IMR-90 (cell line): ENCODE measurements around the gene ATP2B2. TPM values are rescaled to one million over a fixed set of nuclear protein-coding genes. Genes with fewer than 3 reads are reported as not detected.

Experiments
- ATAC-seq: fragments of 200-7000 bp; cut with Tn5 transposase; 2 replicates; pipeline ENCODE4 v1.9.1; 2020; ENCODE audit warnings: low read depth, mild to moderate bottlenecking, moderate library complexity
- BruUV-seq: library from RNA; stranded (reverse); fragments of 400-500 nt; replicated peaks from 2 replicates; lab custom pipeline; 2021; lab: Mats Ljungman, UMichigan
- CTCF ChIA-PET: fragments of 300-600 bp; formaldehyde crosslinking; extraction: SDS; loops from one replicate; lab custom pipeline; 2021; ENCODE audit warnings: antibody characterized with exemption; lab: Yijun Ruan, JAX
- POLR2A ChIA-PET: fragments of 300-600 bp; sonication (Branson Sonifier 250); formaldehyde crosslinking; loops from one replicate; lab custom pipeline; 2022; ENCODE audit warnings: antibody characterized with exemption; ENCODE audit not compliant: unreplicated experiment; lab: Charles Lee
- DNase-seq: peaks from one replicate; pipeline ENCODE4 v3.0.0; 2013
- H2AFZ ChIP-seq: replicated peaks from 2 replicates; pipeline ENCODE3; 2013; ENCODE audit warnings: low read length, mild to moderate bottlenecking; ENCODE audit not compliant: poor library complexity
- H2AK5ac ChIP-seq: 2 replicates; pipeline ENCODE4 v1.6.1; 2013; ENCODE audit warnings: low read depth, low read length, inconsistent platforms
- H2AK9ac ChIP-seq: replicated peaks from 2 replicates; pipeline ENCODE3; 2013; ENCODE audit warnings: mild to moderate bottlenecking, low read depth, low read length, moderate library complexity; ENCODE audit not compliant: poor library complexity
- H2BK120ac ChIP-seq: 2 replicates; pipeline ENCODE4 v1.6.1; 2013; ENCODE audit warnings: low read depth, low read length, inconsistent platforms
- H2BK15ac ChIP-seq: 3 replicates; pipeline ENCODE4 v1.6.1; 2013; ENCODE audit warnings: low read depth, low read length, inconsistent platforms
- H2BK20ac ChIP-seq: 2 replicates; pipeline ENCODE4 v1.6.1; 2013; ENCODE audit warnings: low read depth, mild to moderate bottlenecking, inconsistent platforms, low read length, moderate library complexity
- H2BK5ac ChIP-seq: 2 replicates; pipeline ENCODE4 v1.6.1; 2013; ENCODE audit warnings: mild to moderate bottlenecking, low read depth, low read length, inconsistent platforms; ENCODE audit not compliant: poor library complexity, severe bottlenecking
- H3K14ac ChIP-seq: replicated peaks from 2 replicates; pipeline ENCODE4 v1.6.1; 2013; ENCODE audit warnings: low read depth, low read length, inconsistent platforms
- H3K18ac ChIP-seq: 2 replicates; pipeline ENCODE4 v1.6.1; 2013; ENCODE audit warnings: low read depth, low read length, control low read depth
- H3K23ac ChIP-seq: 2 replicates; pipeline ENCODE4 v1.6.1; 2013; ENCODE audit warnings: low read depth, low read length, inconsistent platforms
- H3K27ac ChIP-seq: 2 replicates; pipeline ENCODE4 v1.5.1; 2013; ENCODE audit warnings: mild to moderate bottlenecking, control low read depth, low read length; ENCODE audit not compliant: insufficient read depth
- H3K27me3 ChIP-seq: 2 replicates; pipeline ENCODE4 v1.6.1; 2013; ENCODE audit warnings: low read length; ENCODE audit not compliant: control insufficient read depth, insufficient read depth
- H3K36me3 ChIP-seq: 2 replicates; pipeline ENCODE4 v1.6.1; 2013; ENCODE audit warnings: low read length, mixed read lengths; ENCODE audit not compliant: control insufficient read depth, insufficient read depth
- H3K4ac ChIP-seq: 2 replicates; pipeline ENCODE4 v1.6.1; 2013; ENCODE audit warnings: low read depth, low read length, inconsistent platforms
- H3K4me1 ChIP-seq: 2 replicates; pipeline ENCODE4 v1.6.1; 2013; ENCODE audit warnings: low read length, mixed read lengths; ENCODE audit not compliant: control insufficient read depth, insufficient read depth
- H3K4me2 ChIP-seq: 2 replicates; pipeline ENCODE4 v1.6.1; 2013; ENCODE audit warnings: low read depth, mild to moderate bottlenecking, control low read depth, low read length, moderate library complexity
- H3K4me3 ChIP-seq: 2 replicates; pipeline ENCODE4 v1.5.1; 2013; ENCODE audit warnings: low read depth, mild to moderate bottlenecking, control low read depth, low read length, moderate library complexity; ENCODE audit not compliant: insufficient read depth
- H3K56ac ChIP-seq: 2 replicates; pipeline ENCODE4 v1.6.1; 2013; ENCODE audit warnings: low read length, inconsistent platforms; ENCODE audit not compliant: insufficient read depth; ENCODE audit errors: extremely low read depth
- H3K79me1 ChIP-seq, 2 experiments: 2 replicates each; pipeline ENCODE4 v1.6.1; 2013; ENCODE audit warnings: low read length in 2 of 2, inconsistent platforms in 1 of 2, low read depth in 1 of 2
- H3K9ac ChIP-seq: 2 replicates; pipeline ENCODE4 v1.6.1; 2013; ENCODE audit warnings: low read depth, low read length, control low read depth
- H3K9me1 ChIP-seq: 2 replicates; pipeline ENCODE4 v1.6.1; 2013; ENCODE audit warnings: low read length, inconsistent platforms; ENCODE audit not compliant: insufficient read depth
- H3K9me3 ChIP-seq: 2 replicates; pipeline ENCODE4 v1.6.1; 2013; ENCODE audit warnings: low read length; ENCODE audit not compliant: control insufficient read depth, insufficient read depth
- H4K20me1 ChIP-seq: 2 replicates; pipeline ENCODE4 v1.6.1; 2013; ENCODE audit warnings: low read length, inconsistent platforms; ENCODE audit not compliant: insufficient read depth
- H4K5ac ChIP-seq: 2 replicates; pipeline ENCODE4 v1.6.1; 2013; ENCODE audit warnings: mild to moderate bottlenecking, low read depth, low read length, control low read depth
- H4K8ac ChIP-seq, 2 experiments: 2 replicates each; pipeline ENCODE4 v1.6.1; 2013; ENCODE audit warnings: low read depth in 2 of 2, low read length in 2 of 2, control low read depth in 1 of 2, inconsistent platforms in 1 of 2
- H4K91ac ChIP-seq: 2 replicates; pipeline ENCODE4 v1.6.1; 2013; ENCODE audit warnings: low read depth, low read length, inconsistent platforms; ENCODE audit not compliant: insufficient read depth
- BHLHE40 ChIP-seq: fragments of 150-350 bp; IDR thresholded peaks from 2 replicates; pipeline ENCODE4 v1.6.1; 2016; ENCODE audit warnings: mild to moderate bottlenecking, low read depth, low read length
- RAD21 ChIP-seq: IDR thresholded peaks from 2 replicates; pipeline ENCODE4 v1.6.1; 2012; ENCODE audit warnings: low read length, improper control_type of control experiment
- WGBS, 2 experiments: methylation state at CpG; one replicate each; pipeline versions ENCODE4 v1.1.5 to v1.1.7; 2013; ENCODE audit warnings: missing lambda C conversion rate in 2 of 2; ENCODE audit not compliant: insufficient read length in 1 of 2; ENCODE audit errors: extremely low coverage in 2 of 2; 5-methylcytosine and 5-hydroxymethylcytosine counted together
- dilution Hi-C: fragments of 300-500 bp; cut with HindIII; formaldehyde crosslinking; loops from one replicate; pipeline ENCODE4 v1.14.3; 2018; ENCODE audit warnings: low sequenced_read_pairs; ENCODE audit not compliant: unreplicated experiment
- in situ Hi-C: fragments of 300-500 bp; cut with MboI; formaldehyde crosslinking; loops from 3 replicates; pipeline ENCODE4 v1.14.3; 2019; ENCODE audit warnings: low sequenced_read_pairs, inconsistent platforms, mixed read lengths
- intact Hi-C: fragments of 100-400 bp; cut with micrococcal nuclease; formaldehyde crosslinking; loops from 2 replicates; pipeline ENCODE4 v1.10.0; 2022
- polyA plus RNA-seq, 3 experiments: library from polyadenylated mRNA; depleted of rRNA; stranded (reverse); fragments of >200 nt; gene quantifications; 2 replicates each; pipeline ENCODE4 v1.2.3, GENCODE V29; 2012; ENCODE audit warnings: low replicate concordance in 1 of 3
- total RNA-seq: library from RNA; depleted of rRNA; stranded (reverse); fragments of >200 nt; gene quantifications from 2 replicates; pipeline ENCODE4 v1.2.3, GENCODE V29; 2012

The ATP2B2 gene
- total and polyA plus RNA-seq, 2 of the 4 experiments (the other 2 are of a cell fraction), result under 0.01 to 0.02 TPM

DNA sequence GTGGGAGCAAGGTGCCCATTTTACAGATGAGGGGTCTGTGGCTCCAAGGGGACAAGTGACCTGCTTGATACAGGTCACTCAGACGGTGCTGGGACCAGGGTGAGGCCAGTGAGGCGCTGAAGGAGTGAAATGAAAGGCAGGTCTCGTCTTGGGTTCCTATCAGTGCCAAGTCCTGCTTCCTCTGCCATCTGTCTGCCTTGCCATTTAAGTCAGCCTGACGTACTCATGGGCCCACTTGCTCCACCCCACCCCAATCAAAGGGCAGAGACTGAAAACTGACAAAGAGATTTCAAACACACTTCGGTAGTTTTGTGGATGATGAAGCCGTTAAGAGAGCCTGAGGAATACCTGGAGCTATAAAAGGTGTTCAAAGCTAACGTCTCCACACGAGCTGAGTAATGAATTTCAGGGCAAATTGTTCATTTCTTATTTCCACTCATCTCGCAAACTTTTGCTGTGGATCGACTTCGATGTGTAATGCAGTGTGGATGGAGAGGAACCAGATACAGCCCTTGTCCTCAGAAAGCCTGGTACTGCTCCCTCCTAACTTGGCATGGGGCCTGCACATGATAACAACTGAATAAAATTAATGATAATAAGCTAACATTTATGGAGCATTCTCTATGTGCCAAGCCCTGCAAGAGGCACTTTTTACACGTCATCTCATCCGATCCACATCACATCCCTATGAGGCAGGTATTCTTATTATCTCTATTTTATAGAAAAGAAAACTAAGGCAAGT is 36.6 kb downstream of the ATP2B2 start:
- CTCF ChIA-PET, result no interaction called here
- H3K27me3 ChIP-seq, result peaks cover 48% of the 10 kb centered on the region

More for the DNA sequence above, 36.6 kb downstream of the ATP2B2 start:
- 17% methylated on average over 1 of the region's 13 CpGs; no CpG with 5 or more reads in 1 of the 2 experiments for WGBS, 2 experiments
- no peak overlapping the region for H2BK15ac ChIP-seq
- no peak overlapping the region for H4K91ac ChIP-seq
- no peaks in the 10 kb centered on the region for H3K36me3 ChIP-seq
- no peak overlapping the region for H2AK9ac ChIP-seq
- BruUV-seq, result no TSS peak
- H3K56ac ChIP-seq, result no peak overlapping the region
- H3K4me2 ChIP-seq, result no peak overlapping the region
- POLR2A ChIA-PET, result no interaction called here
- H4K20me1 ChIP-seq, result no peaks in the 10 kb centered on the region
- H3K4me1 ChIP-seq, result no peaks in the 10 kb centered on the region
- intact Hi-C loops (no loop called here), in situ Hi-C loops (no loop called here), dilution Hi-C loops (no loop called here)
- H2BK5ac ChIP-seq, result no peak overlapping the region
- no peaks in the 10 kb centered on the region for H3K9me3 ChIP-seq
- H3K4me3 ChIP-seq, result no peak overlapping the region
- DNase-seq (no peak), ATAC-seq (no peak)
- H2AK5ac ChIP-seq, result no peak overlapping the region
- no peak overlapping the region for H3K23ac ChIP-seq
- H2BK120ac ChIP-seq, result no peak overlapping the region
- H3K9me1 ChIP-seq, result no peaks in the 10 kb centered on the region
- H3K79me1 ChIP-seq, result no peaks in the 10 kb centered on the region
- no peak overlapping the region for H2BK20ac ChIP-seq
- H3K9ac ChIP-seq, result no peak overlapping the region
- H4K5ac ChIP-seq, result no peak overlapping the region
- no peak for TF ChIP-seq BHLHE40
- TF ChIP-seq RAD21, result no peak
- no peak overlapping the region for H3K14ac ChIP-seq
- H3K4ac ChIP-seq, result no peak overlapping the region
- no peak overlapping the region for H3K27ac ChIP-seq
- H2AFZ ChIP-seq, result no peak overlapping the region
- no peak overlapping the region for H4K8ac ChIP-seq
- no peak overlapping the region for H3K18ac ChIP-seq
